Esophagus muscularis mucosa (tissue), 4 donors: ENCODE results near the gene CFHR5. TPM values are rescaled to one million over a fixed set of nuclear protein-coding genes. Genes with fewer than 3 reads are reported as not detected.

ENCODE experiments used
- DNase-seq: peaks from one replicate; pipeline ENCODE4 v3.0.0-alpha.2; 2017; ENCODE audit errors: extremely low spot score
- H3K27ac ChIP-seq, 4 donors: fragments of 200-600 bp; sonication (generic); replicated peaks in 1 of 4; 1 replicate in 3 of 4; 2 replicates in 1 of 4; pipeline ENCODE4 v1.5.1; 2016 to 2019; ENCODE audit warnings: mild to moderate bottlenecking in 1 of 4
- H3K27me3 ChIP-seq, 4 donors: fragments of 200-600 bp; sonication (generic); one replicate each; pipeline versions ENCODE4 v1.5.1 to v1.6.0; 2016 to 2019
- H3K36me3 ChIP-seq, 4 donors: fragments of 200-600 bp; sonication (generic); one replicate each; pipeline ENCODE4 v1.5.1; 2016 to 2019
- H3K4me1 ChIP-seq, 4 donors: fragments of 200-600 bp; sonication (generic); one replicate each; pipeline ENCODE4 v1.5.1; 2016 to 2019
- H3K4me3 ChIP-seq, 4 donors: fragments of 200-600 bp; sonication (generic); 1 replicate in 2 of 4; 2 replicates in 2 of 4; pipeline ENCODE4 v1.5.1; 2016 to 2019; ENCODE audit warnings: mild to moderate bottlenecking in 4 of 4, moderate library complexity in 1 of 4
- H3K9me3 ChIP-seq, 4 donors: fragments of 200-600 bp; sonication (generic); 1 replicate in 3 of 4; 2 replicates in 1 of 4; pipeline ENCODE4 v1.5.1; 2016 to 2019
- EP300 ChIP-seq: sonication (generic); formaldehyde crosslinking; IDR thresholded peaks from one replicate; pipeline ENCODE4 v1.6.1; 2017; ENCODE audit warnings: antibody characterized with exemption
- POLR2A ChIP-seq: fragments of 450-650 bp; IDR thresholded peaks from one replicate; pipeline ENCODE4 v1.6.1; 2017; ENCODE audit warnings: antibody characterized with exemption, moderate library complexity, mild to moderate bottlenecking, low read depth
- POLR2AphosphoS5 ChIP-seq, 2 donors: sonication (generic); formaldehyde crosslinking; IDR thresholded peaks; one replicate each; pipeline ENCODE4 v1.6.1; 2017; ENCODE audit warnings: antibody characterized with exemption in 2 of 2
- intact Hi-C: fragments of 100-400 bp; cut with DNase I; formaldehyde crosslinking; loops from one replicate; pipeline ENCODE4 v1.15.1; 2023
- small RNA-seq, 3 donors: library from RNA; depleted of rRNA; stranded (forward); fragments of <200 nt; gene quantifications; one replicate each; pipeline ENCODE3, GENCODE V24; 2016
- total RNA-seq, 4 donors: library from RNA; depleted of rRNA; stranded (reverse); fragments of >200 nt; gene quantifications; one replicate each; pipeline versions ENCODE4 v1.1.0 to v1.2.1, GENCODE V29; 2016
- TF ChIP-seq, protein P1 (sequence below), 3 experiments: fragments of 200-600 bp in 2 of 3; fragments of 450-650 bp in 1 of 3; sonication (generic) in 2 of 3; IDR thresholded peaks; one replicate each; pipeline ENCODE4 v1.5.1; 2017 to 2019; ENCODE audit warnings: antibody characterized with exemption in 3 of 3, mild to moderate bottlenecking in 2 of 3, moderate library complexity in 1 of 3

CFHR5 gene
- total RNA-seq, 4 donors from 2014 or later = not detected

DNA sequence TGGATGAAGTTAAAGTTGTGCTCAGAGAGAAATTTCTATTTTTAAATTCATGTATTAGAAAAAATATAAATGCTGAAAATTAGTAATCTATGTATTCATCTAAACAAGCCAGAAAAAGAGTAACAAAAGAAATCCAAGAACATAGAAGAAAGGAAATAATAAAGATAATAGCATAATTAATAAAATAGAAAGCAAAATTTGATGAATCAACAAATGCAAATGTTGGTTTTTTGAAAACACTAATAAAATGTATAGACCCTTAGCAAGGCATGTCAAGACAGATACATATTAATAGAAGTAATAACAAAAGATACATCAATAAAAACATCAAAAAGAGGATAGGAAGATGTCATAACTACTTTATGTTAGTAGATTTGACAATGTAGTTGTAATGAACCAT lies 71.7 kb downstream of the CFHR5 start:
- intact Hi-C loops = no loop called here
- Histone ChIP-seq H3K36me3 (no peaks in the 10 kb centered on the region), H3K27ac (no peak overlapping the region), H3K27me3 (no peaks in the 10 kb centered on the region), H3K9me3 (no peaks in the 10 kb centered on the region), H3K4me1 (no peaks in the 10 kb centered on the region), H3K4me3 (no peak overlapping the region)
- TF ChIP-seq POLR2A (no peak), EP300 (no peak), POLR2AphosphoS5 (IDR thresholded peaks at IDR 0.05) (no peak)
- TF ChIP-seq, protein P1, sequence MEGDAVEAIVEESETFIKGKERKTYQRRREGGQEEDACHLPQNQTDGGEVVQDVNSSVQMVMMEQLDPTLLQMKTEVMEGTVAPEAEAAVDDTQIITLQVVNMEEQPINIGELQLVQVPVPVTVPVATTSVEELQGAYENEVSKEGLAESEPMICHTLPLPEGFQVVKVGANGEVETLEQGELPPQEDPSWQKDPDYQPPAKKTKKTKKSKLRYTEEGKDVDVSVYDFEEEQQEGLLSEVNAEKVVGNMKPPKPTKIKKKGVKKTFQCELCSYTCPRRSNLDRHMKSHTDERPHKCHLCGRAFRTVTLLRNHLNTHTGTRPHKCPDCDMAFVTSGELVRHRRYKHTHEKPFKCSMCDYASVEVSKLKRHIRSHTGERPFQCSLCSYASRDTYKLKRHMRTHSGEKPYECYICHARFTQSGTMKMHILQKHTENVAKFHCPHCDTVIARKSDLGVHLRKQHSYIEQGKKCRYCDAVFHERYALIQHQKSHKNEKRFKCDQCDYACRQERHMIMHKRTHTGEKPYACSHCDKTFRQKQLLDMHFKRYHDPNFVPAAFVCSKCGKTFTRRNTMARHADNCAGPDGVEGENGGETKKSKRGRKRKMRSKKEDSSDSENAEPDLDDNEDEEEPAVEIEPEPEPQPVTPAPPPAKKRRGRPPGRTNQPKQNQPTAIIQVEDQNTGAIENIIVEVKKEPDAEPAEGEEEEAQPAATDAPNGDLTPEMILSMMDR (IDR thresholded peaks at IDR 0.05) = no peak
- DNase-seq = no peak

Small RNA genes within 50 kb of the gene (small RNA-seq; reads per million reads assigned to genes)
- 0 reads per million in 3 donors for gene AL139418.1

Other genes with a start within 250 kb of the CFHR5 start
- not detected for gene CFHR3, start 202.7 kb upstream of the CFHR5 start, total RNA-seq
- under 1 TPM in 1 of 4 donors, not detected in 3; 0.39 TPM for gene CFHR1, start 157.8 kb upstream of the CFHR5 start, total RNA-seq
- not detected for gene CFHR4, start 89.5 kb upstream of the CFHR5 start, total RNA-seq
- not detected for gene CFHR2, start 33.8 kb upstream of the CFHR5 start, total RNA-seq
- gene F13B, start 89.7 kb downstream of the CFHR5 start, total RNA-seq = not detected
- gene ASPM, start 169.1 kb downstream of the CFHR5 start, total RNA-seq = under 1 TPM in 3 of 4 donors, not detected in 1; 0.13 to 0.75 (median 0.17) TPM
- 10 to 100 TPM in 3 of 4 donors, 1 to 10 TPM in 1; 9.8 to 12.5 (median 10.4) TPM for gene ZBTB41, start 223.7 kb downstream of the CFHR5 start, total RNA-seq